ENCODE measurements around the gene MS4A4E.
"Not testable (repeated sequence)": the region's sequence is repeated elsewhere in the genome, so short reads cannot be mapped to it uniquely, and the experiment has no call there.

MS4A4E gene

DNA sequence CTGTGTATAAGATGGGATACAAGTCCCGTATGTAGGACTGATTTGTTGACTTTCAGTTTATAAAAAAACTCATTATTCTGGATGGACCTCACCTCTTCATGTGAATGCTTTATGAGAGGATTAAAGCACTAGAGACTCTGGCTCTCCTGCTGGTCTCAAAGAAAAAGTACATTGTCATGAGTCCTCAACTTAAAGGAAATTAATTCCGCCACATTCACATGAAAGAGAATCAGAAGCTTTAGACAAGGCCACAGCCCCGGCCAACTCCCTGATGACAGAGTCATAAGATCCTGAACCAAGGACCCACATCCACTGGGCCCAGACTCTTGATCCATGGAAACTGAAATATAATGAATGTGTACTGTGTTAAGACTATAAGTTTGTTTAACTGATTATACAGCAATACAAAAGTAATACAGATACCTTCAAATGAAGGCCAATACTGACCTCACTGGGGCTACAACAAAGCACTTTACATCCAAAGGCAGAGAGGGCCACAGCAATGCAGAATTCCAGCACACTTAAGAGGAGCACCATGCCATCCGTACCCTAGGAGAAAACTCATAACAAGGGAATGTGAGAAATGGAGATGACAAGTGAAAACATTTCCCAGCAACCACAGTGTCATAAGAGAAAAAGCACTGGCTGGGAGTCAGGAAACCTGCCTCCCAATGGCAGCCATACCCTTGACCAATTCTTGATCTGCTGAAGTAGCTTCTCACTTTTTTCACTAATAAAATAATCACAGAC, 34.6 kb downstream of the MS4A4E start:
- DNase-seq (ENCODE audit: low read depth) = no peak
- no peak overlapping the region for H3K4me3 ChIP-seq (ENCODE audit: low read depth, low read length)
- TF ChIP-seq, protein P1, sequence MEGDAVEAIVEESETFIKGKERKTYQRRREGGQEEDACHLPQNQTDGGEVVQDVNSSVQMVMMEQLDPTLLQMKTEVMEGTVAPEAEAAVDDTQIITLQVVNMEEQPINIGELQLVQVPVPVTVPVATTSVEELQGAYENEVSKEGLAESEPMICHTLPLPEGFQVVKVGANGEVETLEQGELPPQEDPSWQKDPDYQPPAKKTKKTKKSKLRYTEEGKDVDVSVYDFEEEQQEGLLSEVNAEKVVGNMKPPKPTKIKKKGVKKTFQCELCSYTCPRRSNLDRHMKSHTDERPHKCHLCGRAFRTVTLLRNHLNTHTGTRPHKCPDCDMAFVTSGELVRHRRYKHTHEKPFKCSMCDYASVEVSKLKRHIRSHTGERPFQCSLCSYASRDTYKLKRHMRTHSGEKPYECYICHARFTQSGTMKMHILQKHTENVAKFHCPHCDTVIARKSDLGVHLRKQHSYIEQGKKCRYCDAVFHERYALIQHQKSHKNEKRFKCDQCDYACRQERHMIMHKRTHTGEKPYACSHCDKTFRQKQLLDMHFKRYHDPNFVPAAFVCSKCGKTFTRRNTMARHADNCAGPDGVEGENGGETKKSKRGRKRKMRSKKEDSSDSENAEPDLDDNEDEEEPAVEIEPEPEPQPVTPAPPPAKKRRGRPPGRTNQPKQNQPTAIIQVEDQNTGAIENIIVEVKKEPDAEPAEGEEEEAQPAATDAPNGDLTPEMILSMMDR (IDR thresholded peaks at IDR 0.05; ENCODE audit: low read depth, low read length, missing control alignments) = no peak

DNA sequence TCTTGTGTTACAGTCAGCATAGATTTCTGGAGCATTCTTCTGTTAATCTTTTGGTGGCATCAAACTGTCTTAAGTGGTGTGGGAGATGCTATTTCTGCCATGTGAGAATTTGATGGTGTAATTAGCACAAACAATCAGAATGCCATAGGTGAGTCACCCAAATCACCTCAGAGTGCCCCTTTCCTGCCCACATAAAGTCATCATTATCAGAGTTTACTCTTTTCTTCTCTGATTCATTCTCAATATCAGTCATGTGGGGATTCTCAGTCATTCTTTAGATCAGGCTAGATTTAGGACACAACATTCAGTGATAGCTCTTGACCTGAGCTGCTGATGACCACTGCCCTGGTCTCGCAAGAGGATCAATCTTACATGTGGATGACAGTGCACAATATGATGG, 36.3 kb downstream of the MS4A4E start:
- TF ChIP-seq, protein P1 (IDR thresholded peaks at IDR 0.05; ENCODE audit: low read depth, low read length, missing control alignments) = no peak
- DNase-seq (ENCODE audit: low read depth) = no peak
- no peak overlapping the region for H3K4me3 ChIP-seq (ENCODE audit: low read depth, low read length)

DNA sequence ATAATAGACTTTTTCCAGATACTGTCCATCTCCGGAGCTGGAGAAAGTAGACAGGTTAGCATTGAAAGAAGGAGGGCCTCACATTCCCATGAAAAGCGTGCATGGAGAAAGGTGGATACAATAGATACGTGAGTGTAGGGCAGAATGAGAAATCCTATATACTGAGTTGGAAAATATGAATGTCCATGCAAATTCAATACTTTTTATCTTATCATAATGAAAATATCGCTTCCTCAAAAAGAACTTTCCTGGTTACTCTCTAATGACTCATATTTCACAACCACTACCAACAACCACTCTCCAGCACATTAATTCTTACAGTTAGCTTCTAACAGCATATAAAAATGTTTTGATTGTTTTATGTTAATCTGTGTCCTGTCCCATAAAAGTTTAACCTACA, 38.0 kb downstream of the MS4A4E start:
- no peak overlapping the region for H3K4me3 ChIP-seq (ENCODE audit: low read depth, low read length)
- no peak for DNase-seq (ENCODE audit: low read depth)
- TF ChIP-seq, protein P1 (IDR thresholded peaks at IDR 0.05; ENCODE audit: low read depth, low read length, missing control alignments) = no peak

DNA sequence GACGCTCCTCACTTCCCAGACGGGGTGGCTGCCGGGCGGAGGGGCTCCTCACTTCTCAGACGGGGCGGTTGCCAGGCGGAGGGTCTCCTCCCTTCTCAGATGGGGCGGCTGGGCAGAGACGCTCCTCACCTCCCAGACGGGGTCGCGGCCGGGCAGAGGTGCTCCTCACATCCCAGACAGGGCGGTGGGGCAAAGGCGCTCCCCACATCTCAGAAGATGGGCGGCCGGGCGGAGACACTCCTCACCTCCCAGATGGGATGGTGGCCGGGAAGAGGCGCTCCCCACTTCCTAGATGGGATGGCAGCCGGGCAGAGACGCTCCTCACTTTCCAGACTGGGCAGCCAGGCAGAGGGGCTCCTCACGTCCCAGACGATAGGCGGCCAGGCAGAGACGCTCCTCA, 41.6 kb downstream of the MS4A4E start:
- DNase-seq (ENCODE audit: low read depth); H3K4me3 ChIP-seq (ENCODE audit: low read depth, low read length): not testable (repeated sequence)

DNA sequence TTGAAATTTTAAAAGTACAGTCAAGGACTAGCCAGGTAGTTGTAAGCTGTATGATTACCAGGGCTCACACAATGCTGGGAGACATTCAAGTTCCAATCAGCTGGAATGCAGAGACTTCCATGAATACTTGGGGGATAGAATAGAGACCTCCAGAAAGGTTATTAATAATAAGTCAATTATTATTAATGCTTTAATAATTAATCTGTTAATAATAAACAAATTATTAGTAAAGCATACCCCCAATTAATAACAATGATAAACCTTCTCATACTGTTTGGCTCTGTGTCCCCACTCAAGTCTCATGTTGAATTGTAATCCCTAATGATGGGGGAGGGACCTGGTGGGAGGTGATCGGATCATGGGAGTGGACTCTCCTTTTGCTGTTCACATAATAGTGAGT, 45.5 kb downstream of the MS4A4E start:
- no peak overlapping the region for H3K4me3 ChIP-seq (ENCODE audit: low read depth, low read length)
- no peak for DNase-seq (ENCODE audit: low read depth)
- TF ChIP-seq, protein P1 (IDR thresholded peaks at IDR 0.05; ENCODE audit: low read depth, low read length, missing control alignments) = no peak

DNA sequence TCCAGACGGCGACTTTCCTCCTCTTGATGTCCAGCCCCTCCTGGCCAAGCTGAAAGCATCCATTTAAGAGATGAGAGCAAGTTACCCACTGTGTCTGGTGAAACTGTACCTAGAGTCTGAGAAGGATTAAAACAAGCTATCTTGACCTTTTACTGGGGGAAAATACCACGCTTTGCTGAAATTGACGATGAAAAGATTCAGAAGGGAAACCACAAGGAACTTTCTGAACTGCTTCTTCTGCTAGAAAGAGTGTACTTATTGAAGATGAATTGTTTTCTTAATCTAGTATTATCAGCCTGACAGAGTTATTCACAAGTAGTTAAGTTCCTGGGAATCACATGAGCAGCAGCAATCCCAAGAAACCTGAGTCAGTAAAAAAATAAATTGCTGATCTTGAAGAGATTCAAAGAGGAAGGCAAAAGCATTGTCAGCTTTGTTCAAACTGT, 47.0 kb downstream of the MS4A4E start:
- TF ChIP-seq, protein P1 (IDR thresholded peaks at IDR 0.05; ENCODE audit: low read depth, low read length, missing control alignments) = no peak
- DNase-seq (ENCODE audit: low read depth) = peak; percentile 38
- no peak overlapping the region for H3K4me3 ChIP-seq (ENCODE audit: low read depth, low read length)

DNA sequence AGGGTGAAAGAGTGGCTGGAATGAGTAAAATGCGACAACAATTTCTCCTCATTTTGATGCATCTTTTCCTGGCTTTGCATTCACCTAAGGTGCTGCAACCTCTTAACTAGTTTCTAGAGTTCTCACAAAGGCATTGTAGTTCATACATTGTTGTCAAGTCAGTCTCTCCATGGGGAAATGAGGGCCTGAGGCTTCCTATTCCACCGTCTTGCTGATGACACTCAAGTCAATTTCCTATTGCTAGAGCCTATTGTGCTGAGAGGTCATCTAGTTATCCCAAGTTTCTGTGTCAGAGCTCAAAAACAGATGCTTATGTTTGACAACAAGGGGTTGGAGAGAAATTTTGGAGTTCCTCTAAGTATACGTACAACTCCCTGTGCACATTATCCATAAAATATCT, 48.4 kb downstream of the MS4A4E start:
- TF ChIP-seq, protein P1 (IDR thresholded peaks at IDR 0.05; ENCODE audit: low read depth, low read length, missing control alignments) = no peak
- no peak overlapping the region for H3K4me3 ChIP-seq (ENCODE audit: low read depth, low read length)
- no peak for DNase-seq (ENCODE audit: low read depth)
